Neural crest cell (in vitro differentiated cells): ENCODE results near the gene LGALS16. TPM values are rescaled to one million over a fixed set of nuclear protein-coding genes. Genes with fewer than 3 reads are reported as not detected.

Experiments used
- DNase-seq: peaks from one replicate; pipeline ENCODE4 v3.0.0; 2021; ENCODE audit warnings: low read depth, mixed read lengths, low spot score
- H3K27ac Mint-ChIP-seq: one replicate; pipeline ENCODE4 v1.8.0; 2021; ENCODE audit warnings: mild to moderate bottlenecking, mixed read lengths; ENCODE audit not compliant: unreplicated experiment
- H3K27me3 Mint-ChIP-seq: 2 replicates; pipeline ENCODE4 v1.8.0; 2021; ENCODE audit warnings: low read depth, mild to moderate bottlenecking, mixed read lengths
- H3K36me3 Mint-ChIP-seq: 2 replicates; pipeline ENCODE4 v1.8.0; 2021; ENCODE audit warnings: low read depth, mild to moderate bottlenecking, mixed read lengths
- H3K4me1 Mint-ChIP-seq: 2 replicates; pipeline ENCODE4 v1.8.0; 2021; ENCODE audit warnings: mixed read lengths
- H3K4me3 Mint-ChIP-seq: one replicate; pipeline ENCODE4 v1.8.0; 2021; ENCODE audit warnings: mild to moderate bottlenecking, mixed read lengths
- H3K9me3 Mint-ChIP-seq: 2 replicates; pipeline ENCODE4 v1.8.0; 2021; ENCODE audit warnings: mixed read lengths
- total RNA-seq: library from RNA; stranded (reverse); gene quantifications from 2 replicates; pipeline ENCODE4 v1.2.1, GENCODE V29; 2021
- TF ChIP-seq, protein P1 (sequence below): fragments of 200-600 bp; sonication (generic); conservative IDR thresholded peaks from 2 replicates; pipeline ENCODE4 v1.5.0; 2021; ENCODE audit warnings: antibody characterized with exemption, mild to moderate bottlenecking

The LGALS16 gene
- total RNA-seq, 1 donor from 2014 or later, result not detected

GRCh38 chr19:39631178-39631577 lies 24.5 kb upstream of the LGALS16 start:
- peaks cover 64% of the 10 kb centered on the region for H3K27me3 Mint-ChIP-seq
- peaks cover 7% of the 10 kb centered on the region for H3K9me3 Mint-ChIP-seq
- H3K36me3 Mint-ChIP-seq, result no peaks in the 10 kb centered on the region
- TF ChIP-seq, protein P1, sequence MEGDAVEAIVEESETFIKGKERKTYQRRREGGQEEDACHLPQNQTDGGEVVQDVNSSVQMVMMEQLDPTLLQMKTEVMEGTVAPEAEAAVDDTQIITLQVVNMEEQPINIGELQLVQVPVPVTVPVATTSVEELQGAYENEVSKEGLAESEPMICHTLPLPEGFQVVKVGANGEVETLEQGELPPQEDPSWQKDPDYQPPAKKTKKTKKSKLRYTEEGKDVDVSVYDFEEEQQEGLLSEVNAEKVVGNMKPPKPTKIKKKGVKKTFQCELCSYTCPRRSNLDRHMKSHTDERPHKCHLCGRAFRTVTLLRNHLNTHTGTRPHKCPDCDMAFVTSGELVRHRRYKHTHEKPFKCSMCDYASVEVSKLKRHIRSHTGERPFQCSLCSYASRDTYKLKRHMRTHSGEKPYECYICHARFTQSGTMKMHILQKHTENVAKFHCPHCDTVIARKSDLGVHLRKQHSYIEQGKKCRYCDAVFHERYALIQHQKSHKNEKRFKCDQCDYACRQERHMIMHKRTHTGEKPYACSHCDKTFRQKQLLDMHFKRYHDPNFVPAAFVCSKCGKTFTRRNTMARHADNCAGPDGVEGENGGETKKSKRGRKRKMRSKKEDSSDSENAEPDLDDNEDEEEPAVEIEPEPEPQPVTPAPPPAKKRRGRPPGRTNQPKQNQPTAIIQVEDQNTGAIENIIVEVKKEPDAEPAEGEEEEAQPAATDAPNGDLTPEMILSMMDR, result no peak
- H3K27ac Mint-ChIP-seq, result no peak overlapping the region
- no peak overlapping the region for H3K4me3 Mint-ChIP-seq
- DNase-seq, result no peak
- no peaks in the 10 kb centered on the region for H3K4me1 Mint-ChIP-seq

DNA sequence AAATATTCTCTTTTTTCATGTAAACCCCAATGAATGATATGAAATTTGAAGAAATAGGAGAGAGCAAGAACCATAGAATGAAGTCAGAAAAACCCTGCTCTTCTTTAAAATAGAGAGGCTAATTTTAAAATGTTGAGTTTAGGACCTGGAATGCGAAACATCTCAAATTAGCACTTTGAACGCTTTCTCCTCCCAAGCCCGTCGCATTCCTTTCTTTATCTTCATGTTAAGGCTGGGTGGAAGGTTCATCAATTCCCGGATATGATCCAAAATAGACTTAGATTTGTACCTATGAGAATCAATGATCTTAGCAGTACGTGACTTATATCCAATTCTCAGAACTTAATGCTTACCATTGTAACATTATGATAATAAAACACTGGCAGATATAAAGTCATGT lies 24.1 kb upstream of the LGALS16 start:
- Mint-ChIP-seq H3K4me3 (no peak overlapping the region), H3K4me1 (no peaks in the 10 kb centered on the region), H3K9me3 (peaks cover 7% of the 10 kb centered on the region), H3K36me3 (no peaks in the 10 kb centered on the region), H3K27me3 (peaks cover 64% of the 10 kb centered on the region), H3K27ac (no peak overlapping the region)
- TF ChIP-seq, protein P1, result no peak
- DNase-seq, result no peak

DNA sequence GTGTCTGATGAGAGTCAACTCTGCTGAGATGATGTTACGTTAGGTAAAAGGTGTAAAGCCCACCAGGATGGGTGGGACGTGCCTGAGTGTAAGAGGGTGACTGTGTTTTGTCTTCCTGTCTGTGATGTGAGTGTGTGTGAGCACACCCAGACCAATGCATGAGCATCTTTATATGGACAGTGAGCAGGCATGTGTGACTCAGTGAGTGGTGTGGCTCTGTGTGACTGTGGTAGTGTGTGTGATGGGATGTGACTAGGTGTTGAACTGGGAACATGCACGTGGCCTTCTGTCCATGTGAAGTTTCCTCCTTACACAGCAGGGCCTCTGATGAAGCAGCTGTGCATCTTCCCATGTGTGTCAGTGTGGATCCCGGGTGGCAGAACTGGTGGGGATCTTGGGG lies 17.8 kb upstream of the LGALS16 start:
- TF ChIP-seq, protein P1, result no peak
- H3K4me1 Mint-ChIP-seq, result no peaks in the 10 kb centered on the region
- H3K27me3 Mint-ChIP-seq, result peaks cover 86% of the 10 kb centered on the region
- DNase-seq, result no peak
- no peaks in the 10 kb centered on the region for H3K36me3 Mint-ChIP-seq
- no peak overlapping the region for H3K27ac Mint-ChIP-seq
- no peak overlapping the region for H3K4me3 Mint-ChIP-seq
- H3K9me3 Mint-ChIP-seq, result peaks cover 7% of the 10 kb centered on the region

DNA sequence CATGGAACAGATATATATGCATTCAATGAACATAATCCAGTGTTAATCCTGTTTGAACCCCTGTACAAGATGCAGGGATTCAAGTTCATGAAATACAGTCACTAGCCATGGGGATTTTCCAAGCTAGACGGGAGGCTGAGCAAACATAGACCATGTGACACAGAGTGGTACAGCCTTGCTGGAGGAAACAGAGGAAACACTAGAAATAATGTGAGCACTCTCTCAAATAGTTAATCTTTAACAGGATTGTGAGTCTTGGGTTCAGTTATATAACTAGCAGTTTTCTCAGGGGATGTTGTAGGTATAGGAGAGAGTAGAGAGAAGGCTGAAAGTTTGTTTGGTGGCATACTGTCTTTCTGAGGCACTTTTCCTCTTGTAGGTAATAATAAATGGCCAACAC lies 13.9 kb upstream of the LGALS16 start:
- Mint-ChIP-seq H3K36me3 (no peaks in the 10 kb centered on the region), H3K27ac (no peak overlapping the region), H3K4me1 (no peaks in the 10 kb centered on the region), H3K4me3 (no peak overlapping the region), H3K9me3 (no peaks in the 10 kb centered on the region), H3K27me3 (peaks cover 82% of the 10 kb centered on the region)
- TF ChIP-seq, protein P1, result no peak
- no peak for DNase-seq

- no peak overlapping the region for H3K4me3 Mint-ChIP-seq
- H3K9me3 Mint-ChIP-seq, result no peaks in the 10 kb centered on the region
- no peak overlapping the region for H3K27ac Mint-ChIP-seq
- TF ChIP-seq, protein P1, result no peak
- H3K27me3 Mint-ChIP-seq, result peaks cover 84% of the 10 kb centered on the region
- no peaks in the 10 kb centered on the region for H3K36me3 Mint-ChIP-seq
- no peak for DNase-seq
- no peaks in the 10 kb centered on the region for H3K4me1 Mint-ChIP-seq
Measured at GRCh38 chr19:39643591-39643990, 12.1 kb upstream of the LGALS16 start.
